NT2/D1 (cell line): ENCODE results near the gene PPIP5K1.

Experiments
- SUZ12 ChIP-seq: IDR thresholded peaks from 2 replicates; pipeline ENCODE4 v1.6.1; 2011; ENCODE audit not compliant: insufficient read length, insufficient read depth; ENCODE audit errors: extremely low read depth
- ZNF274 ChIP-seq: IDR thresholded peaks from 2 replicates; pipeline ENCODE4 v1.6.1; 2011; ENCODE audit warnings: mild to moderate bottlenecking, low read depth, low read length

- TF ChIP-seq SUZ12, result no peak
- TF ChIP-seq ZNF274, result no peak
Observed at GRCh38 chr15:43514241-43515057, 75.6 kb downstream of the PPIP5K1 start.
